ENCODE data around the gene CYP27C1.
"Not testable (repeated sequence)": the region's sequence is repeated elsewhere in the genome, so short reads cannot be mapped to it uniquely, and the experiment has no call there.

The CYP27C1 gene, protein sequence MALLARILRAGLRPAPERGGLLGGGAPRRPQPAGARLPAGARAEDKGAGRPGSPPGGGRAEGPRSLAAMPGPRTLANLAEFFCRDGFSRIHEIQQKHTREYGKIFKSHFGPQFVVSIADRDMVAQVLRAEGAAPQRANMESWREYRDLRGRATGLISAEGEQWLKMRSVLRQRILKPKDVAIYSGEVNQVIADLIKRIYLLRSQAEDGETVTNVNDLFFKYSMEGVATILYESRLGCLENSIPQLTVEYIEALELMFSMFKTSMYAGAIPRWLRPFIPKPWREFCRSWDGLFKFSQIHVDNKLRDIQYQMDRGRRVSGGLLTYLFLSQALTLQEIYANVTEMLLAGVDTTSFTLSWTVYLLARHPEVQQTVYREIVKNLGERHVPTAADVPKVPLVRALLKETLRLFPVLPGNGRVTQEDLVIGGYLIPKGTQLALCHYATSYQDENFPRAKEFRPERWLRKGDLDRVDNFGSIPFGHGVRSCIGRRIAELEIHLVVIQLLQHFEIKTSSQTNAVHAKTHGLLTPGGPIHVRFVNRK

DNA sequence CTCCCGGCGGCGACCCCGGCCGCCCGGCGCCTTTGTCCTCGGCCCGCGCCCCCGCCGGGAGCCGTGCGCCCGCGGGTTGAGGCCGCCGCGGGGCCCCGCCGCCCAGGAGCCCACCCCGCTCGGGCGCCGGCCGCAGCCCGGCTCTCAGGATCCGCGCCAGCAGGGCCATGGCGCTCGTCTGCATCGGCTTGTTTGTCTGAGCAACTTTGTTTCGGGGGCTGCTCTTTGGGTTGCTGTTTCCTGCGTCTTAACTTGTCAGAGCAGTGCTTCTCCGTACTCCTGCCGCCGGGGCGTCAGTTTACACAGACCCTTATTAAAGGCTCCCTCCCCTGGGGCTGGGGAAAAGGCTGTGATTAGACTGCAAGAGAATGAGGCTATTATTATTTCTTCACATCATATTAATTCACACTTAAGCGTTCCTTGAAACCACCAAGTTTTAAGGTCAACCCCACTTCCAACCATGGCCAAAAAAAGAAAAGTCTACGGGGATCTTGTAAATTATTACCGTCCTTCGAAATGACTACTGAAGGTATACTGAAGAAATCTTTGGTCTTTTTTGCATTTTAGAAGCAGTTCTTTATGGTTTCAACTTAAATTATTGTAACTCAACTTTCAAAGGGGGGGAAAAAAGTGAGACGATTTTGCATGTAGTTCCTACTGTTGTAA lies at the start of gene CYP27C1:
TSS of gene CYP27C1 (minus strand) at position 198 of the 666 bp plus-strand sequence. CDS start at position 169, 29 bp downstream.
- peak; percentile 16 for DNase-seq (ENCODE audit: low read depth)

DNA sequence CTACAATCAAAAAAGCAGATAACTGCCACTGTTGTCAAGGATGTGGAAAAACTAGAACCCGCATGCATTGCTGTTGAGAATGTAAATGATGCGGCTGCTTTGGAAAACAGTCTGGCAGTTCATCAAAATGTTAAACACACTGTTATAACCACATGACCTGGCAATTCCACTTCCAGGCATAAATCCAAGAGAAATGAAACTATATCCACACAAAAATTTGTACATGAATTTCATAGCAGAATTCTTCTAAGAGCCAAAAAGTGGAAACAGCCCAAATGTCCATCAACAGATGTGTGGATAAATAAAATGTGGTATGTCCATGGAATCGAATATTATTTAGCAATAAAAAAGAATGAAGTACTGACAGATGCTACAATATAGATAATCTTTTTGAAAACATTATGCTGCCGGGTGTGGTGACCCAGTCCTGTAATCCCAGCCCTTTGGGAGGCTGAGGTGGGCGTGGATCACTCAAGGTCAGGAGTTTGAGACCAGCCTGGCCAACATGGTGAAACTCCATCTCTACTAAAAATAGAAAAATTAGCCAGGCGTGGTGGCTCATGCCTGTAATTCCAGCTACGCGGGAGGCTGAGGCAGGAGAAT lies 41.8 kb upstream of the CYP27C1 start:
- DNase-seq (ENCODE audit: low read depth), result peak; percentile 41

DNA sequence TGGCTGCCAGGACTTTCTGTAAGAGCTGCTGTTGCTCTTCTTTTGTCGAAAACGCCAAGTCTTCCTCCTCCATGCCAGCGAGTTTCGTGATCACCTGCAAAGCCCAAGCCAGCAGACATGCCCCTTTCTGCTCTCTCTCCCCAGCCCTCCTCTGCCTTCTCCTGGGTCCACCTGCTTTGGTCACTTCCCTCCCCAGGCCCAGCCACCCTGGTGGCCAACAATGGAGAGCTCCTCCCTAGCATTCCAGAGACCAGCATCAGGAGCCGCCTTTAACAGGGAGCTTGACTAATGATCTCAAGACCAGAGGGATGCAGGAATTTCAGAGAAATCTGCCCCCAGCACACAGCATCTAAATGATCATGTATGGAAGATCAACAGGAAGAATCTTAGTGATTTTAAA lies 39.3 kb upstream of the CYP27C1 start:
- no peak for DNase-seq (ENCODE audit: low read depth)

DNA sequence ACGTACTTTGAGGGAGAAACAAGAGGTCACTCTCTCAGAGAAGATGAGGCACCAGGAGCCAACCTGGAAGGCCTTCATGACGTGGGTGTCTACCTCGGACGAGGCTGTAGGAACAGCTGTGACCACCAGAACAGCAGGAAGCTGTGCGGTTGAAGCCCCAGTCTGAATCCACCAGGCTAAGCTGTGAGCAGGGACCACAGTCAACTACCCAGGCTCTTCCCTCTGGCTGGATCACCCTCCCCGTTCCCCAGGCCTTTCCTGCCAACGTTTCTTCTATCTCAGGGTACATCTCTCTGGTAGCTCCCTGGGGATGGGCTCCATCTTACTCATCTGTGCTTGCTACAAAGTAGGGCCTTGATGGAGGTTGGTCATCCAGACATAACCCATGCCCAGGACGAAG lies 36.8 kb upstream of the CYP27C1 start:
- DNase-seq (ENCODE audit: low read depth), result no peak

DNA sequence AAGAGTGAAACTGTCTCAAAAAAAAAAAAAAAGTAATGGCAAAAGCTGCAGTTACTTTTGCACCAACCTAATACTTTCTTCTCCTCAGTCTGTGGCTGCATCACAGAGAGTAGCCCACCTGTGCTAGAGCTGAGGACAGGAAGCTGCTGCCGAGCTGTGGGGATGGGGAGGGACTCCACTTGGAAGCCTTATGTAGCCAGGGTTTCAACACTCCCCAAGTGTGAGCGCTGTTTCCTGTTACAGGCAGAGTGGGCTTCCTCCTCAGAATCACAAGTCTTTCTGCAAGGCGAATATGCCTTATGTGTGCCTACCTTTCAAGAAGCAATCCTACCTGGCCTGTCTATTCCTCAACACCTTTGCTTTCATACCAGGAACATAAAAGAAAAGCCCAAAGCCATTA lies 36.3 kb upstream of the CYP27C1 start:
- DNase-seq (ENCODE audit: low read depth), result no peak

DNA sequence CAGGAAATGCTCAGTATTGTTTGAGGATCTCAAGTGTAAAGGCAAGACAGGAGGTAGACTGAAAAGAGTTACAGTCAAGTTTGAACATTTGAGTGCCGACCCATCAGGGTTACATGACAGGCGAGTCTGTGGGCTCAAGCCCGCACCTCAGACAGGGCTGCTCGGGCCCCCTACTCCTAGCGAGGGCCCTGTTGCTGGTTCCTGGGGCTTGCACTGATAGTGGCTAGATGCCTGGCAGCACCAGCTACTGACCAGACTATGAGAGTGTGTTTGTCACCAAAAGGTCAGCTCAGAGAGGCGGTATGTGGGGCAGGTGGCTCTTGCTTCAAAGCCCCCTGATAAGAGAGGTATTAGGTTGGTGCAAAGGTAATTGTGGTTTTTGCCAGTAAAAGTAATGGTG lies 35.6 kb upstream of the CYP27C1 start:
- DNase-seq (ENCODE audit: low read depth), result no peak

DNA sequence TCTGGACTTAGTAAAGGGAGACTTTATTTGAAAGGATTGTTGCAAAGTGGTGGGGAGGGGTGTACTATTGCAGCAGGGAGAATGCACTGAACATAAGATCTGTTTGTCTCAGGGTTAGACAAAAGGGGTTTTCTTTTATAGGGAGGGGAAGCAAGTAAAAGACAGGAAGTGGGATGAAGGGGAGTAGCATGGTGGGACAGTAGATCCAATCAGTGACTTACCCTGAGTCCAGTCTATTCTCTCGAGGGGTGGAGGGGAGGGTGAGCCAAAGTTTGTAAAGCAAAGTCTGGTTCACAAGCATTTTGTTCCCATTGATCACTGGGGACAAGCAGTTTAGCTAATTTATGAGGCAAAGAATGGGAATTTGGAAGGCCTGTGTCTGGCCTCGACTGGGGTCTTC lies 35.0 kb upstream of the CYP27C1 start:
- no peak for DNase-seq (ENCODE audit: low read depth)

DNA sequence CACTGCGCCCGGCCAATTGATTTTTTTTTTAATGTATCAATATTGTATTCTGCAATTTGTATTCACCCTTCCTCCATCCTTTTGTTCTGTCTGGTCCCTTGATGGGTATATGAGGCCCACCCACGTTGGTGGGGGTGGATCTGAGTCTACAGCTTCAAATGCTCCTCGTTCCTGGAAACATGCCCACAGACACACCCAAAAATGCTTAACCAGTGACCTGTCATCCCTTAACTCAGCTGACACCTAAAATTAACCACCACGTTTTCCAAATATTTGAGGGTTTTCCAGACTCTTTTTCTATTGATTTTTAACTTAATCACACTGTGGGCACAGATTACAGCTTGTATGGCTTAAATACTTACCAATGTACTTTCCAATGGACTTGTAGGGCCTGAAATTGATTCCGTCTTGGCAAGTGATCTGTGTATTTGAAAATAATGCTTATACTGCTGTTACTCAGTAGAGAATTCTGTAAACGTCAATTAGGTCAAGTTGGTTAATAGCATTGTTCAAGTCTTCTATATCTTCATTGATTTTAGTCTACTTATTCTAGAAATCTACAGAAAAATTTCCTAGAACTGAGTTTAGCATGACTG lies 34.4 kb upstream of the CYP27C1 start:
- DNase-seq (ENCODE audit: low read depth), result peak; percentile 23

DNA sequence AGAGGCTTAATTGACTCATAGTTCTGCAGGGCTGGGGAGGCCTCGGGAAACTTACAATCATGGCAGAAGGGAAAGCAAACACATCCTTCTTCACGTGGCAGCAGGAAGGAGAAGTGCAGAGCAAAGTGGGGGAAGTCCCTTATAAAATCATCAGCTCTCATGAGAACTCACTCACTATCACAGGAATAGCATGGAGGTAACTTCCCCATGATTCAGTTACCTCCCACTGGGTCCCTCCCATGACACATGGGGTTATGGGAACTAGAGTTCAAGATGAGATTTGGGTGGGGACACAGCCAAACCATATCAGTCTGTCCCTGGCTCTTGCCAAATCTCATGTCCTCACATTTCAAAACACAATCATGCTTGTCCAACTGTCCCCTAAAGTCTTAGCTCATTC lies 21.1 kb upstream of the CYP27C1 start:
- not testable (repeated sequence) for DNase-seq (ENCODE audit: low read depth)

DNA sequence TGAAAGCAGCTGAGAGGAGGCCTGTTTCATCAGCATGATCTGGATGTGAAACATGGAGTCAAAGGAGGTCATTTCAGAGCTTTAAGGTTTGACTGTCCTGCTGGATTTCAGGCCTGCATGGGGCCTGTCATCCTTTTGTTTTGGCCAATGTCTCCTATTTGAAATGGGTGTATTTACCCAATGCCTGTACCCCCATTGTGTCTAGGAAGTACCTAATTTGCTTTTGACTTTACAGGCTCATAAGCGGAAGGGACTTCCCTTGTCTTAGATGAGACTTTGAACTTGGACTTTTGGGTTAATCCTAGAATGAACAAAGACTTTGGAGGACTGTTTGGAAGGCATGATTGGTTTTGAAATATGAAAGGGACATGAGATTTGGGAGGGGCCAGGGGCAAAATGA lies 19.3 kb upstream of the CYP27C1 start:
- DNase-seq (ENCODE audit: low read depth), result no peak

DNA sequence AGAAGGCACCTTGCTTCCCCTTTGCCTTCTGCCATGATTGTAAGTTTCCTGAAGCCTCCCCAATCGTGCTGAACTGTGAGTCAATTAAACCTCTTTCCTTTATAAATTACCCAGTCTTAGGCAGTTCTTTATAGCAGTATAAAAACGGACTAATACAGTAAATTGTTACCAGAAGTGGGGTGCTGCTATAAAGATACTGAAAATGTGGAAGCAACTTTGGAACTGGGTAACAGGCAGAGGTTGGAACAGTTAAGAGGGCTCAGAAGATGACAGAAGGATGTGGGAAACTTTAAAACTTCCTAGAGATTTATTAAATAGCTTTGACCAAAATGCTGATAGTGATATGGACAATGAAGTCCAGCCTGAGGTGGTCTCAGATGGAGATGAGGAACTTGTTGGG lies 17.7 kb upstream of the CYP27C1 start:
- DNase-seq (ENCODE audit: low read depth), result not testable (repeated sequence)

DNA sequence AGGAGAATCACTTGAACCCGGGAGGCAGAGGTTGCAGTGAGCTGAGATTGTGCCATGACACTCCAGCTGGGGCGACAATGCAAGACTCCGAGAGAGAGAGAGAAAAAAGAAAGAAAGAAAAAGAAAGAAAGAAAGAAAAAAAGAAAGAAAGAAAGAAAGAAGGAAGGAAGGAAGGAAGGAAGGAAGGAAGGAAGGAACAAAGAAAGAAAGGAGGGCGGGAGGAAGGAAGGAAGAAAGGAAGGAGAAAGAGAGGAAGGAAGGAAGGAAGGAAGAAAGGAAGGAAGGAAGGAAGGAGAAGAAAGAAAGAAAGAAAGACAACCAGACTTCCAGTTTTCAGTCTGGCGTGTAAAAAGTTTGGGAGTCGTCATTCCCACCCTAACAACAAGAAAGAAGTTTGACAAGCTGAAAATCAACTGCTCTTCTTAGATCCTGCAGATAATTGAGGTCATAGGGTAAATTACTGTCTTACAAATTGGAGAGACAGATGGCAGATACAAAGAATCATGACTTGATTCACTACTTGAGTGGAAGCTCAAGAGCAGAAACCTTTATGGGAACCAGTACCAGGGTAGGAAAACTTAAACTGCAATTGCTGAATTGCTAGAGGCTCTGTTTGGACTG lies 15.1 kb upstream of the CYP27C1 start:
- DNase-seq (ENCODE audit: low read depth), result no peak

DNA sequence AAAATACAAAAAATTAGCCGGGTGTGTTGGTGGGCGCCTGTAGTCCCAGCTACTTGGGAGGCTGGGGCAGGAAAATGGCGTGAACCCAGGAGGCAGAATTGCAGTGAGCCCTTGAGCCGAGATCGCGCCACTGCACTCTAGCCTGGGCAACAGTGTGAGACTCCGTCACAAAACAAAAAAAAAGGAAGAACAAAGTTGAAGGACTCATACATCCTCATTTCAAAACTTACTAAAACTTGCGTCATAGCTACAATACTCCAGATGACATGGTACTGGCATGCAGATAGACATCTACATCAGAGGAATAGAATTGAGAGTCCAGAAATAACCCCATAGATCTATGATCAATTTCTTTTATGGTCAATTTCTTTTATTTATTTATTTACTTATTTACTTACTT lies 13.6 kb upstream of the CYP27C1 start:
- no peak for DNase-seq (ENCODE audit: low read depth)

DNA sequence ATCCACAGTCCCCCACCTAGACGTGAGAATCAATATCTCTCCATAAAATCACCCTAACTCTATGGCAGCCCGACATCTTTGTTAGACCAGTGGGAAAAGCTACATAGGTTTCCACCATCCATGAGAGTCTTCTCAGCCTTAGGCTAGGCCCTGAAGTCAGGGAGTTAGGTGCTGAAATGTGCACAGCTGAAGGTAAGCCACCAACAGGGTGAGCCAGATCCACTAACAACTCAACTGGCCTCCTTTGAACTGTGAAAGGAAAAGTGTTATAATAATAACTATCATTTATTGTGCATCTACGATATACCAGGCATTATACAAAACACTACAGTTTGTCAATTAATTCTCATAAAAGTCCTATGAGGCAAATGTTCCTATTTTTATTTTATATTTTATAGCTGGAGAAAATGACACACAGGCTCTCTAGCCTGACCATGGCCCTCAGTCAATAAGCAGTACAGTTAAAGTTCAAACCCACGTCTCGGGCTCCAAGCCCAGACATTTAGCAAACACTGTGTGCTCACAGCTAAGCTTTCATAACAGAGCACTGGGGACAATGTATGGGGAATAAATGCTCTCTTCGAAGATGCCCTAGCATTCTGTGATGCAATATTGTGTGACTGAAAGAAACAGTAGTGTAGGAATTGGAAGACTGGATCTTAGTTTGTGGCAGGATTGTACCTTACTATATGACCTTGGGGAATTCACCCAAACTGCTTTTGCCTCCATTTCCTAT lies 11.2 kb upstream of the CYP27C1 start:
- peak; percentile 70 for DNase-seq (ENCODE audit: low read depth)

DNA sequence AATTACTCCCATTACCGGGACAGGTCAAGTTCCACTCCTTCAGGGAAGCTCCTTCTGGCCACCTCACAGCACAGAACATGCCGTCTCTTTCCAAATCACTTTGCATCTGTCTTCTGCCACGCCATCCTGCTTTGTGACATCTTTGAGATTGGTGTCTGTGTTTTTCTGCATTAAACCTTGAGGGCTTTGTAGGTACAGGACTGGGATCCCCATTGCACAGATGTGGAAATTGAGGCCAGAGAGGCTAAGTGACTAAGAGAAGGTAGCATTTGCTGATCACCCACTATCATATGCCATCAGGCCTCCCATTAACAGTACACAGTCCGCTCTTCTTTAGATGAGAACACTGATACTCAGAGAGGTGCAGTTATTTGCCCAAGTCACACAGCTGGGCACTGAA lies 9.5 kb upstream of the CYP27C1 start:
- DNase-seq (ENCODE audit: low read depth), result no peak

DNA sequence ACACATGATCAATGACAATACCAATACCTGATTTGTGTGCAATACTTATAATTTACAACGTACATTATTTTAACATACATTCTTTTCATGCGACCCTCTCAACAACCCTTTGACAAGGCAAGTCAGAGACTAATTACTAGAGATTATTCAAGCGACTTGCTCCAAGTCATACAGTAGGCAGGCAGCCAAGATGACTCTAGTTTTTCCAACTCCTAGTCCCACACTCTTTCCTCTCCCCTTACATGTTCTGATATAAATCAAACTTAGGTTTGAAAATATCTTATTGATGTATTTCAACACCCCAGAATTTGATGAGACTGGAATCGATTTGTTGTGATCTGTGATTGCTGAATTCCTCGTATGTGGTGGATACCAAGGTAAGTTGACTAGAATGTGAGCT lies 8.0 kb upstream of the CYP27C1 start:
- DNase-seq (ENCODE audit: low read depth), result peak; percentile 52

DNA sequence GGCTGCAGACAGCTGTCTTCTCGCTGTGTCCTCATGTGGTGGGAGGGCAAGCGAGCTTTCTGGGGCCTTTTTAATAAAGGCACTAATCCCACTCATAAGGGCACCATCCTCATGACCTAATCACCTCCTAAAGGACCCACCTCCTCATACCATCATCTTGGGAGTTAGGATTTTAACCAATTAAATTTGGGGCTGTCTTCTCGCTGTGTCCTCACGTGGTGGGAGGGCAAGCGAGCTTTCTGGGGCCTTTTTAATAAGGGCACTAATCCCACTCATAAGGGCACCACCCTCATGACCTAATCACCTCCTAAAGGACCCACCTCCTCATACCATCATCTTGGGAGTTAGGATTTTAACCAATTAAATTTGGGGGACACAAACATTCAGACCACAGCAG lies 7.2 kb upstream of the CYP27C1 start:
- DNase-seq (ENCODE audit: low read depth), result not testable (repeated sequence)

DNA sequence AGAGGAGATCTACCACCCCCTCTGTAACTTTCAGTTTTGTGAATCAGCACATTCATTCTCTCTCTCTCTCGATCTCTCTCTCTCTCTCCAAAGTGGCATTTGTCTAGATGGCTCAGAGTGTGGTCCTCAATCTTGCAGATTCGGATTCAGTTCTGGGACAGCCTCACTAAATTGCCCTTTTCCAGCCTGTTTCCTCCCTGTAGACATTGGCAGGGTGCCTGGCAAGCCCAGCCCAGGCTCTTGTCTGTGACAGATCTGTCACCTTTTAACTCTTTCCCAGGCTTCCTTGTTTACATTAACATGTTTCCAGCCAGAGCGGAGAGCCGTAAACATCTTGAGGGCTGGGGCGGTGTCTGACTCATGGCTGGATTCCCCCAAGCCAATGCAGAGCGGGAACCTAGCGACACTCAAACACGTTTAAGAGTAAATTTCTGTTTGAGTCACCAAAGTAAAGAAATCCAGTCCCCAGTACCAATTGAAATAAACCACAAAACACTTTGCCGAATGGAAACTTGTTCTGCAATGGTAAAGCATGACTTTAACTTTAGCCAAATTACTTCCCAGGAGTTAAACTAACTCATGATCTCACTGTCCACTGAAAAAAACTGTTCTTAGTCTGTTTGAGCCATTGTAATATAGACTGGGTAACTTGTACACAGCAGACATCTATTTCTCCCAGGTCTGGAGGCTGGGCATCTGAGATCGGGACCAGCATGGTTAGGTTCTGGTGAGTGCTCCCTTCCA lies 6.6 kb upstream of the CYP27C1 start:
- DNase-seq (ENCODE audit: low read depth), result peak; percentile 94

DNA sequence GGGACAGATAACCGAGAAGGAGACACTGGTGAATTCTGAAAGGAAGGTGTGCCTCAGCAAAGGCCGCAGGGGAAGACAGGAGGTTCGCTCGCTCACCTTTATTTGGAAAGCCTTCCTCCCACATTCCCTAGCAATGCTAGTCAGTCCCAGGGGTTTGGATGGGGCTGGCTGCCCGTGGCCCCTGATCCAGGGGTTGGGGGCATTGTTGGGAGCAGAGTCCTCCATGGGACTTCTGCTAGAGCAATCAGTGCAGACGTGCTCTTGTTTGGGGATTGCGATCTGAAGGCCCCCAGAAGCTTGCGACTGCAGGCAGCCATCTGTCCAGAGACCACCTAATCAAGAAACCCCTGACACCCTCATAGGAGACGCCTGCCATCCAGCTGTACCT lies 6.0 kb upstream of the CYP27C1 start:
- no peak for DNase-seq (ENCODE audit: low read depth)

DNA sequence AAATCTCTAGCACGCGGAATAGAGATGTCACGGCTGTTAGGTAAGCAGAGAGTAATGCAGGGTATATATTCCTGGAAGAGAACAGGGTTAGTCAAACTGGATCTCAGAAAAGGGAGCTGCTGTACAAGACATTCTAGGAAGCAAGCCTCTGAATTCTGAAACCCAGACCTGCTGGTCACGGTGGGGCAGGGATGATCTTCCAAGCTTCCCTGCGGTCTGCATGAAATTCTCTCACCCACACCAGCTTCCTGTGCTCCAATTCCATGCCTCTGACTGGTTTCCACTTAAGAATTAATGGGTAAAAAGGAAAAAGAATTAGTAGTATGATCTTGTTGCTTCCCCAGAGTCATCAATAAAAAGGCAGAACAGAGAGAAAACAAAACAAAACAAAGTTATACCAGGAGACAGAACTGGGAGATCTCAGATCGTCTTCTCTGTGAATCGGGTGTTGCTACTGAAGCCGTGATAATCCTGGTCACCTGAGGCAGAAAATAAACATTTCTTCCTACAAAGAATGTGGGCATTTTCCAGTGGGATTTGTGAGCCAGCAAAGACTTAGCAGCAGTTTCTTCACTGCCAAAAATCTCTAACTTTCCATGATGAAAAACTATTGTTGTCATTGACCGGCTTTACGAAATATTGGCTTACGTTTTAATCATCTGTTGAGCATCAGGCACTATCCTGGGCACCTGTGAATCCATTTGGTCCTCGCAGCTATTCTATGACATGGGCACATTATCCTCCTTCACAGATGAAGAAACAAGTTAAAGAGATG lies 5.3 kb upstream of the CYP27C1 start:
- peak; percentile 86 for DNase-seq (ENCODE audit: low read depth)

Measured in iris pigment epithelial cell (primary cell).